OCI-LY7 (cell line): Measurements from ENCODE around the gene RC3H1. TPM values are rescaled to one million over a fixed set of nuclear protein-coding genes. Genes with fewer than 3 reads are reported as not detected.

Experiments
- BruUV-seq: library from RNA; stranded (reverse); fragments of 400-500 nt; replicated peaks from 2 replicates; lab custom pipeline; 2021; lab: Mats Ljungman, UMichigan
- CTCF ChIA-PET: fragments of 300-600 bp; sonication (Branson Sonifier 250); formaldehyde crosslinking; loops from one replicate; lab custom pipeline; 2022; ENCODE audit warnings: antibody characterized with exemption; ENCODE audit not compliant: unreplicated experiment; lab: Charles Lee
- POLR2A ChIA-PET: fragments of 300-600 bp; sonication (Branson Sonifier 250); formaldehyde crosslinking; loops from one replicate; lab custom pipeline; 2022; ENCODE audit warnings: antibody characterized with exemption; lab: Charles Lee
- DNase-seq: peaks from one replicate; pipeline ENCODE4 v3.0.0-alpha.2; 2015; ENCODE audit warnings: low spot score
- H2AFZ ChIP-seq: fragments of 200-600 bp; sonication (generic), shearing (Covaris generic); 2 replicates; pipeline ENCODE4 v1.6.1; 2014; ENCODE audit warnings: mild to moderate bottlenecking, antibody characterized with exemption, low read length, moderate library complexity
- H3K27ac ChIP-seq: fragments of 200-600 bp; sonication (generic); 2 replicates; pipeline ENCODE4 v1.5.1; 2014; ENCODE audit warnings: mixed run types, low read depth, mild to moderate bottlenecking, moderate library complexity, low read length, inconsistent platforms; ENCODE audit not compliant: poor library complexity, severe bottlenecking
- H3K36me3 ChIP-seq: fragments of 200-600 bp; sonication (generic); 2 replicates; pipeline ENCODE4 v1.6.1; 2014; ENCODE audit warnings: mild to moderate bottlenecking, antibody characterized with exemption, low read length, moderate library complexity, mixed read lengths; ENCODE audit not compliant: insufficient read depth
- H3K4me1 ChIP-seq: fragments of 200-600 bp; sonication (generic); 2 replicates; pipeline ENCODE4 v1.5.1; 2014; ENCODE audit warnings: mild to moderate bottlenecking, low read length; ENCODE audit not compliant: insufficient read depth, poor library complexity, severe bottlenecking
- H3K4me2 ChIP-seq: fragments of 200-600 bp; sonication (generic); 2 replicates; pipeline ENCODE4 v1.6.1; 2014; ENCODE audit warnings: mild to moderate bottlenecking, low read length
- H3K4me3 ChIP-seq: fragments of 200-600 bp; sonication (generic); 2 replicates; pipeline ENCODE4 v1.5.1; 2014; ENCODE audit warnings: mild to moderate bottlenecking, low read depth, low read length; ENCODE audit not compliant: poor library complexity, severe bottlenecking
- H3K79me2 ChIP-seq: fragments of 200-600 bp; sonication (generic); 2 replicates; pipeline ENCODE4 v1.6.1; 2016; ENCODE audit warnings: low read depth, mild to moderate bottlenecking, low read length, moderate library complexity, mixed read lengths; ENCODE audit not compliant: insufficient read depth
- H3K9me2 ChIP-seq: fragments of 200-600 bp; sonication (generic); 2 replicates; pipeline ENCODE4 v1.6.1; 2016; ENCODE audit warnings: mild to moderate bottlenecking, low read length, mixed read lengths; ENCODE audit not compliant: insufficient read depth
- H3K9me3 ChIP-seq: fragments of 200-600 bp; sonication (generic); 2 replicates; pipeline ENCODE4 v1.6.1; 2014; ENCODE audit warnings: mild to moderate bottlenecking, mixed run types, low read length, mixed read lengths
- H4K20me1 ChIP-seq: fragments of 200-600 bp; sonication (generic); 2 replicates; pipeline ENCODE4 v1.6.1; 2014; ENCODE audit warnings: mild to moderate bottlenecking, antibody characterized with exemption, low read length, moderate library complexity, mixed read lengths; ENCODE audit not compliant: insufficient read depth
- CTCF ChIP-seq: fragments of 200-600 bp; sonication (generic); conservative IDR thresholded peaks from 2 replicates; pipeline ENCODE4 v1.5.1; 2014; ENCODE audit warnings: mild to moderate bottlenecking, antibody characterized with exemption, low read length, moderate library complexity, mixed read lengths
- EZH2phosphoT487 ChIP-seq: fragments of 200-600 bp; sonication (generic); IDR thresholded peaks from 2 replicates; pipeline ENCODE4 v1.6.1; 2018; ENCODE audit warnings: low read depth, borderline replicate concordance, mild to moderate bottlenecking, mixed run types, antibody characterized with exemption, low read length, moderate library complexity, mixed read lengths
- intact Hi-C: fragments of 100-400 bp; cut with micrococcal nuclease; formaldehyde crosslinking; loops from one replicate; pipeline ENCODE4 v1.10.0; 2022; ENCODE audit not compliant: unreplicated experiment
- total RNA-seq, 2 experiments: library from RNA; depleted of rRNA in 1 of 2; stranded (reverse); fragments of >200 nt in 1 of 2; shearing (Covaris generic) in 1 of 2; gene quantifications; 2 replicates each; pipeline ENCODE4 v1.2.3, GENCODE V29; 2014 to 2022

RC3H1 gene
- total RNA-seq, 2 experiments from 2014 or later = 21.0 to 34.0 TPM

- Histone ChIP-seq H3K4me1 (no peaks in the 10 kb centered on the region), H3K4me2 (no peak overlapping the region), H3K79me2 (no peaks in the 10 kb centered on the region), H3K9me3 (no peaks in the 10 kb centered on the region), H3K4me3 (no peak overlapping the region), H3K27ac (no peak overlapping the region), H3K9me2 (no peaks in the 10 kb centered on the region), H3K36me3 (no peaks in the 10 kb centered on the region), H2AFZ (no peak overlapping the region), H4K20me1 (no peaks in the 10 kb centered on the region)
- ChIA-PET CTCF (no interaction called here), POLR2A (interaction anchor here (0.7 kb wide), 1 partner anchor 117 kb away, joined by 3 read pairs; no protein-coding TSS in a partner anchor)
- TF ChIP-seq CTCF (no peak), EZH2phosphoT487 (no peak)
- BruUV-seq = no TSS peak
- DNase-seq = no peak
- intact Hi-C loops = no loop called here
Measured at GRCh38 chr1:173913111-173913510, 109.0 kb downstream of the RC3H1 start.

GRCh38 chr1:173903827-173904531 lies 118.2 kb downstream of the RC3H1 start:
- H4K20me1 ChIP-seq = no peaks in the 10 kb centered on the region
- H3K27ac ChIP-seq = no peak overlapping the region
- H3K4me2 ChIP-seq = no peak overlapping the region
- no peak overlapping the region for H3K4me3 ChIP-seq
- intact Hi-C loops = no loop called here
- no peaks in the 10 kb centered on the region for H3K36me3 ChIP-seq
- H3K4me1 ChIP-seq = no peaks in the 10 kb centered on the region
- TF ChIP-seq EZH2phosphoT487 = no peak
- no peak for TF ChIP-seq CTCF
- ChIA-PET CTCF (no interaction called here), POLR2A (no interaction called here)
- no TSS peak for BruUV-seq
- DNase-seq = no peak
- H3K79me2 ChIP-seq = no peaks in the 10 kb centered on the region
- no peaks in the 10 kb centered on the region for H3K9me3 ChIP-seq
- H3K9me2 ChIP-seq = no peaks in the 10 kb centered on the region
- H2AFZ ChIP-seq = no peak overlapping the region

GRCh38 chr1:173900992-173901391 lies 121.2 kb downstream of the RC3H1 start:
- no peak overlapping the region for H2AFZ ChIP-seq
- ChIA-PET POLR2A (interaction anchor here (0.7 kb wide), 1 partner anchor 41 kb away, joined by 4 read pairs; no protein-coding TSS in a partner anchor), CTCF (no interaction called here)
- BruUV-seq = no TSS peak
- H3K36me3 ChIP-seq = no peaks in the 10 kb centered on the region
- peaks cover 9% of the 10 kb centered on the region for H3K4me1 ChIP-seq
- no peak overlapping the region for H3K27ac ChIP-seq
- no peaks in the 10 kb centered on the region for H3K9me3 ChIP-seq
- peaks cover 5% of the 10 kb centered on the region; the same call in 1 of the 2 replicates for H3K79me2 ChIP-seq
- H4K20me1 ChIP-seq = no peaks in the 10 kb centered on the region
- H3K4me3 ChIP-seq = no peak overlapping the region
- no peak for DNase-seq
- intact Hi-C loops = no loop called here
- H3K4me2 ChIP-seq = no peak overlapping the region
- TF ChIP-seq EZH2phosphoT487 (no peak), CTCF (no peak)
- no peaks in the 10 kb centered on the region for H3K9me2 ChIP-seq
